Kidney tubule cell (primary cell): Measurements from ENCODE around the gene S100A7A.
A peak's percentile ranks its signal among the peaks of the same experiment; 100 is the strongest.
"Not testable (repeated sequence)": the region's sequence is repeated elsewhere in the genome, so short reads cannot be mapped to it uniquely, and the experiment has no call there.

Experiments
- DNase-seq: peaks from one replicate; pipeline ENCODE4 v3.0.0-alpha.2; 2018; ENCODE audit warnings: low spot score

The S100A7A gene

DNA sequence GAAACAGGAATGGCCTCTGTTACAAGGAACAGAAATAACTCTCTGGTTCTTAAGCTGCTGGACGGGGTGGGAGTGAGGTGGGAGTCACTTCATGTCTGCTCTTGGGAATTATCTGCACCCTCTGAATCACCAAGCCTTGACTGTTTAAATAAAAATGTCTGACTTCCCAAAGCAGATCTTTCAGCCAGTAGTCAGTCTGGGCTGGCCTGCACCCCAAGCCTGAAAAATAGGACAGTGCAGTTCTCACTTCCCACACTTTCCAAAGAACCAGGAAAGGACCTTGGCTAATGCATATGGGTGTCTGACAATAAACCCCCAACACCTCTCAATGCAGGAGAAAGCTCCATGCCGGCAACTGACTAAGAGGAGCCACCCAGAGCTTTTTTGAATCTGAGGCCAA is 43.3 kb downstream of the S100A7A start:
- DNase-seq, result no peak

DNA sequence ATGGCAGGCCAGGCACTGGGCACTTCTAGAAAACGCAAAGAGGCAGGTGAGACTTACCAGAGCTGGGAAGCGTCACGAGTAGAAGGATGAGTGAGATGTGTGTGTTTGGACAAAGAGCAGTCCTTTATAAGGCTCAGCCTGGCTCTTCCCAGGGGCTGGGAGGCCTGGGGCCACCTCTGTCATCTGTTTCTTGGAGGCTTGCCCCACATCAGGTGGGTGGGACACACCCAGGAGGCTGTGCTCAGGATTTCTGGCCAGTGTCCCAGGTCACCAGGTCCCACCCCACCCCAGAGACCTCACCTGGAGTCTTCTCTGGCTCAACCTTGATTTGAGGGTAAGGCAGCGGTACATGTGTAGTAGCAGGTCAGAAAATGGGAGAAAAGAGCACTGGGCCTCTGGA is 44.2 kb downstream of the S100A7A start, which contains the start of gene S100A7:
TSS of gene S100A7 (minus strand) at position 101 of the 400 bp plus-strand sequence. CDS start 1,638 bp downstream, outside the sequence.
- no peak for DNase-seq

DNA sequence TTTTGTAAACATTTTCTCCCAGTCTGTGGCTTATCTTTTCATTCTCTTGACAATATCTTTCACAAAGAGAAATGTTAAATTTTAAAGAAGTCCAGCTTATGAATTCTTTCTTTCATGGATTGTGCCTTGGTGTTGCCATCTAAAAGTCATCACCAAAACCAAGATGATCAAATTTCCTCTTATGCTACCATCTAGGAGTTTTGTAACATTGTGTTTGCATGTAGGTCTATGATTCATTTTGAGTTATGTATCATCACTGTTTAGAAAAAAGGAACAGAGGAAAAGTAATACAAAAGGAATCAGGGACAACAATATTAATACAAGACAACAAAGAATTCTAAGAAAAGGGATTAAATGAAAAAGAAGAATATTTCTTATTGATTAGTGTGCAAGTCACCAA is 46.4 kb downstream of the S100A7A start:
- DNase-seq, result not testable (repeated sequence)

DNA sequence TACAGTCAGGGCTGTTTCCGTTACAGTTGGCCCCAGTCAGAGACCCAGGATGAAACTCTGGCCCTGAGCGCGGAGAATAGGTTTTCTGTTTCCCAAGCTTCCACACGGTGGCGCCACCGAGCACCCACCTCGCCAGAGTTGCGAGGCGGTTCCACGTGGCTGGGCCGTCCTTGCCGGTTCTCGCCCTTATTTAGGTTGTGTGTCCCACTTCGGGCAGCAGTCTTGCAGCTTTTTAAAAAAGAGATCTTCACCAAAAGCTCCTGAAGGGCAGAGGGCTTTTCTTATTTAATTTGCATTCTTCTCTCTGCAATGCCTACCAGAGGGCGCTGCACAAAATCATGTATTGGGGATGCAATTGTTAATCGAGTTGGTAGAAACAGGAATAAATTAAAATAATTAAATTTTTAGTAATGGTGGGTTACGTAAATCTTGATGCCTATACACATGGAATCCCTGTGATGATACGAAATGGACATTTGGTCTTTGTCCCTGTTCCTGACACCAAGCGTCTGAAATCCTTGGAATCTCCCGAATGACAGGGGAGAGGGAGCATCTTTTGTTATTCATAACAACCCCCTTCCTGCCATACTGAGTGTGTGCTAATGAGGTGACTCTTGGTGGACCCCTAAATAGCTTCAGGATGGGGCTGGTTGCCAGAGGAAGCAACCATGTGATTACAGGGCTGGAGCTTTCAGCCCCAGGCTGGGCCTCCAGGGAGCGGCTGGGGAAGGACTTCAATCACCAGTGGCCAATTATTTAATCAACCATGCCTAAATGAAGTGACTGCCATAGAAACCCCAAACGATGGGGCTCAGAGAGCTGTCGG is 49.7 kb downstream of the S100A7A start:
- peak; percentile 51 for DNase-seq

DNA sequence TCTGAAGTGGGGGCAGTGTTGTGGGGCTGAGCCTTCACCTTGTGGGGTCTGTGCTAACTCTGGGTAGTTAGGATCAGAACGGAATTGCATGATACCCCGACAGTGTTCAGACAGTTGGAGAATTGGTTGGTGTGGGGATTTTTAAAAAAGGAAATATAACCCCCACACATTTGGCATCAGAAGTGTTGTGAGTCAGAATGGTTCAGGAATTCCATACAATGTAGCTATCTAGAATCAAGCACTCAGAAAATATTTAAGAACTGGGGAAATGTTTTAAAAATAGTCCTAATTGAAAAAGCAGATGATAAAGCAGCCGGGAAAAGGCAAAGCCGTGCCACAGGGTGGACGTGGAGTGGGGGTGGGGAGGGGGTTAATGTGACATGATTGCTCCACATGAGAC is 50.6 kb downstream of the S100A7A start:
- no peak for DNase-seq

DNA sequence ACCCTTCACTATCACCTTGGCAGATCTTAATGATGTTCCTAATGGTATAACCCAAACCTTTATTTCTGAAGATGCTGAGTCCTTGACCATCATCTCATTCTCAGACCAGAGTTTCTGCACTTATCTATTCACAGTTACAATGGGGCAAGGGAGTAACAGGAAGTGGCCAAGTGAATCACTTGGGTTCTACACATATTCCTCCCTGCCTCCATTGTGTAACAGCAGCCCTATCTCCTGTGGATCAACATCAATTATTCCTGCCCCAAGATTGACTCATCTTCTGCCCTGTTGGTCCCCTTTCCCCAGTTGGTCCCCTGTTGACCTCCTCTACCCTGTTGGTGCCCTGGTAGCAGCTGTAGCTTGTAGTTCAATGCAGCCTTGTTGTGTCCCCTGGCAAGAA is 54.4 kb downstream of the S100A7A start:
- DNase-seq, result peak; percentile 3
